ENCODE data around the gene P2RX5. TPM values are rescaled to one million over a fixed set of nuclear protein-coding genes. Genes with fewer than 3 reads are reported as not detected.
"Not testable (repeated sequence)": the region's sequence is repeated elsewhere in the genome, so short reads cannot be mapped to it uniquely, and the experiment has no call there.

Gene P2RX5
- total RNA-seq, 4 donors from 2014 or later = 0.54 TPM; not detected in 3

- Histone ChIP-seq H3K36me3 (peaks cover 12 to 35% of the 10 kb centered on the region in 2 donors), H3K27ac (no peak overlapping the region), H3K4me1 (no peaks in the 10 kb centered on the region), H3K9me3 (no peaks in the 10 kb centered on the region), H3K27me3 (no peaks in the 10 kb centered on the region), H3K4me3 (replicated peaks in 1 of 3) (no peak overlapping the region)
- WGBS, 2 donors = 68 to 89% methylated on average over 13 of the region's 13 CpGs
- DNase-seq = no peak
- intact Hi-C loops (cut with DNase I) = no loop called here
- TF ChIP-seq POLR2A (IDR thresholded peaks at IDR 0.05) (no peak), CTCF (IDR thresholded peaks at IDR 0.05) (no peak)
Observed at GRCh38 chr17:3712811-3713463, 17.0 kb upstream of the P2RX5 start.

GRCh38 chr17:3710951-3711383 lies 15.0 kb upstream of the P2RX5 start:
- WGBS, 2 donors = 64 to 76% methylated on average over 5 of the region's 5 CpGs
- intact Hi-C loops (cut with DNase I) = no loop called here
- Histone ChIP-seq H3K27ac (no peak overlapping the region), H3K4me1 (no peaks in the 10 kb centered on the region), H3K4me3 (replicated peaks in 1 of 3) (no peak overlapping the region), H3K27me3 (no peaks in the 10 kb centered on the region), H3K36me3 (peaks cover 12 to 19% of the 10 kb centered on the region in 2 donors), H3K9me3 (no peaks in the 10 kb centered on the region)
- no peak for DNase-seq
- TF ChIP-seq CTCF (IDR thresholded peaks at IDR 0.05) = no peak
- no peak for TF ChIP-seq POLR2A (IDR thresholded peaks at IDR 0.05)

- Histone ChIP-seq H3K4me1 (no peaks in the 10 kb centered on the region), H3K36me3 (no peaks in the 10 kb centered on the region), H3K27ac (no peak overlapping the region), H3K4me3 (replicated peaks in 1 of 3) (no peak overlapping the region), H3K27me3 (no peaks in the 10 kb centered on the region), H3K9me3 (no peaks in the 10 kb centered on the region)
- DNase-seq = no peak
- intact Hi-C loops (cut with DNase I) = no loop called here
- WGBS, 2 donors = 59 to 83% methylated on average over 3 of the region's 3 CpGs
- no peak for TF ChIP-seq POLR2A (IDR thresholded peaks at IDR 0.05)
- no peak for TF ChIP-seq CTCF (IDR thresholded peaks at IDR 0.05)
Observed at GRCh38 chr17:3708366-3708765, 12.4 kb upstream of the P2RX5 start.

GRCh38 chr17:3705718-3705984 lies 9.7 kb upstream of the P2RX5 start:
- H3K4me1 ChIP-seq; DNase-seq; H3K27ac ChIP-seq; intact Hi-C loops (cut with DNase I); H3K36me3 ChIP-seq; H3K27me3 ChIP-seq; H3K4me3 ChIP-seq (replicated peaks in 1 of 3); H3K9me3 ChIP-seq: not testable (repeated sequence)
- 97 to 100% methylated on average over 1 of the region's 1 CpG for WGBS, 2 donors

- intact Hi-C loops (cut with DNase I) = no loop called here
- Histone ChIP-seq H3K27me3 (no peaks in the 10 kb centered on the region), H3K9me3 (no peaks in the 10 kb centered on the region), H3K36me3 (no peaks in the 10 kb centered on the region), H3K4me3 (replicated peaks in 1 of 3) (no peak overlapping the region), H3K4me1 (no peaks in the 10 kb centered on the region), H3K27ac (no peak overlapping the region)
- WGBS, 2 donors = 82 to 84% methylated on average over 20 of the region's 20 CpGs
- DNase-seq = no peak
- TF ChIP-seq CTCF (IDR thresholded peaks at IDR 0.05) (no peak), POLR2A (IDR thresholded peaks at IDR 0.05) (no peak)
Observed at GRCh38 chr17:3704931-3705717, 9.2 kb upstream of the P2RX5 start.

GRCh38 chr17:3702041-3702539 lies 6.1 kb upstream of the P2RX5 start:
- H3K4me3 ChIP-seq (replicated peaks in 1 of 3); H3K9me3 ChIP-seq; H3K27ac ChIP-seq; H3K4me1 ChIP-seq; H3K36me3 ChIP-seq; intact Hi-C loops (cut with DNase I); H3K27me3 ChIP-seq; DNase-seq: not testable (repeated sequence)
- WGBS, 2 donors = 79 to 93% methylated on average over 6 to 7 of the region's 7 CpGs

Measured in thyroid gland (tissue), 4 donors.